HG02981 (cell line): ENCODE data around the gene SEC24B.
"Not testable (repeated sequence)": the region's sequence is repeated elsewhere in the genome, so short reads cannot be mapped to it uniquely, and the experiment has no call there.

Experiments
- ATAC-seq: cut with Tn5 transposase; IDR thresholded peaks from one replicate; pipeline ENCODE4 v1.9.1; 2021; ENCODE audit warnings: mild to moderate bottlenecking, moderate library complexity; ENCODE audit not compliant: unreplicated experiment

The SEC24B gene

GRCh38 chr4:109432203-109432602 lies 1.4 kb upstream of the SEC24B start:
- no peak for ATAC-seq

- ATAC-seq = no peak
Measured at GRCh38 chr4:109432696-109433095, 919 bp upstream of the SEC24B start.

- peak; percentile 39 for ATAC-seq
Measured at GRCh38 chr4:109434007-109434971, 674 bp downstream of the SEC24B start.

- ATAC-seq = no peak
Measured at GRCh38 chr4:109435635-109436034, 2.0 kb downstream of the SEC24B start.

GRCh38 chr4:109436504-109436903 lies 2.9 kb downstream of the SEC24B start:
- ATAC-seq = no peak

- ATAC-seq = no peak
Measured at GRCh38 chr4:109440948-109441347, 7.3 kb downstream of the SEC24B start.

GRCh38 chr4:109441862-109442458 lies 8.3 kb downstream of the SEC24B start:
- no peak for ATAC-seq

GRCh38 chr4:109444182-109444844 lies 10.7 kb downstream of the SEC24B start:
- ATAC-seq = peak; percentile 64

- no peak for ATAC-seq
Measured at GRCh38 chr4:109447278-109447677, 13.7 kb downstream of the SEC24B start.

- ATAC-seq = no peak
Measured at GRCh38 chr4:109451544-109452273, 18.1 kb downstream of the SEC24B start.

GRCh38 chr4:109453110-109453509 lies 19.5 kb downstream of the SEC24B start:
- ATAC-seq = not testable (repeated sequence)

GRCh38 chr4:109462297-109462696 lies 28.7 kb downstream of the SEC24B start:
- ATAC-seq = peak; percentile 70

- no peak for ATAC-seq
Measured at GRCh38 chr4:109462802-109463201, 29.2 kb downstream of the SEC24B start.

GRCh38 chr4:109465069-109465468 lies 31.5 kb downstream of the SEC24B start:
- ATAC-seq = no peak

- no peak for ATAC-seq
Measured at GRCh38 chr4:109469915-109470314, 36.3 kb downstream of the SEC24B start.

GRCh38 chr4:109472343-109472761 lies 38.7 kb downstream of the SEC24B start:
- ATAC-seq = peak; percentile 59

- ATAC-seq = no peak
Measured at GRCh38 chr4:109473824-109474223, 40.2 kb downstream of the SEC24B start.

GRCh38 chr4:109486007-109486406 lies 52.4 kb downstream of the SEC24B start:
- no peak for ATAC-seq

GRCh38 chr4:109494563-109494962 lies 60.9 kb downstream of the SEC24B start:
- ATAC-seq = no peak

GRCh38 chr4:109495514-109495913 lies 61.9 kb downstream of the SEC24B start:
- ATAC-seq = no peak

- ATAC-seq = no peak
Measured at GRCh38 chr4:109496875-109497274, 63.3 kb downstream of the SEC24B start.
